ENCODE measurements around the gene CCNK. TPM values are rescaled to one million over a fixed set of nuclear protein-coding genes. Genes with fewer than 3 reads are reported as not detected.

The CCNK gene
- total RNA-seq, 1 experiment from 2014 or later: 69.4 TPM

- Histone ChIP-seq H4K20me1 (ENCODE audit: insufficient read depth, low read depth, low read length) (peaks cover 40% of the 10 kb centered on the region), H3K4me2 (ENCODE audit: low read depth, low read length, poor library complexity, severe bottlenecking) (peak overlapping the region; percentile 72), H3K9me2 (replicated peaks; ENCODE audit: insufficient read depth, low read length) (no peaks in the 10 kb centered on the region), H3K36me3 (ENCODE audit: insufficient read depth, low read length) (0 out of 2 replicates have a peak, but pooled peaks cover 6% of the 10 kb centered on the region), H3K9ac (ENCODE audit: low read length) (peak overlapping the region; percentile 84), H3K27ac (ENCODE audit: low read length) (peak overlapping the region; percentile 29; the same call in 1 of the 2 replicates), H3K4me1 (ENCODE audit: low read length) (peaks cover 68% of the 10 kb centered on the region), H2AFZ (ENCODE audit: low read length) (no peak overlapping the region), H3K4me3 (ENCODE audit: low read length) (peak overlapping the region; percentile 84), H3K9me3 (ENCODE audit: low read length) (no peaks in the 10 kb centered on the region), H3K79me2 (ENCODE audit: low read length) (peaks cover 91% of the 10 kb centered on the region), H3K27me3 (ENCODE audit: low read length) (no peaks in the 10 kb centered on the region)
- DNase-seq: no peak
These were observed 3.1 kb upstream of the CCNK start for GRCh38 chr14:99478128-99478527.

GRCh38 chr14:99479160-99479905 is 1.9 kb upstream of the CCNK start:
- Histone ChIP-seq H3K79me2 (ENCODE audit: low read length) (peaks cover 91% of the 10 kb centered on the region), H4K20me1 (ENCODE audit: insufficient read depth, low read depth, low read length) (peaks cover 46% of the 10 kb centered on the region), H3K9me2 (replicated peaks; ENCODE audit: insufficient read depth, low read length) (no peaks in the 10 kb centered on the region), H3K27me3 (ENCODE audit: low read length) (no peaks in the 10 kb centered on the region), H3K4me2 (ENCODE audit: low read depth, low read length, poor library complexity, severe bottlenecking) (peak overlapping the region; percentile 72), H2AFZ (ENCODE audit: low read length) (no peak overlapping the region), H3K27ac (ENCODE audit: low read length) (peak overlapping the region; percentile 29), H3K4me1 (ENCODE audit: low read length) (peaks cover 68% of the 10 kb centered on the region), H3K9me3 (ENCODE audit: low read length) (no peaks in the 10 kb centered on the region), H3K9ac (ENCODE audit: low read length) (peak overlapping the region; percentile 84), H3K4me3 (ENCODE audit: low read length) (peak overlapping the region; percentile 84), H3K36me3 (ENCODE audit: insufficient read depth, low read length) (0 out of 2 replicates have a peak, but pooled peaks cover 6% of the 10 kb centered on the region)
- peak; percentile 60 for DNase-seq

- Histone ChIP-seq H3K27ac (ENCODE audit: low read length) (peak within 1 kb of the TSS; percentile 55), H3K36me3 (ENCODE audit: insufficient read depth, low read length) (0 out of 2 replicates have a peak, but pooled peaks cover 6% of the 10 kb centered on the region), H3K9me3 (ENCODE audit: low read length) (no peaks in the 10 kb centered on the region), H3K9ac (ENCODE audit: low read length) (peak within 1 kb of the TSS; percentile 91), H4K20me1 (ENCODE audit: insufficient read depth, low read depth, low read length) (peaks cover 52% of the 10 kb centered on the region), H3K4me1 (ENCODE audit: low read length) (peaks cover 68% of the 10 kb centered on the region), H2AFZ (ENCODE audit: low read length) (peak within 1 kb of the TSS; percentile 40; the same call in 1 of the 2 replicates), H3K4me3 (ENCODE audit: low read length) (peak within 1 kb of the TSS; percentile 97), H3K27me3 (ENCODE audit: low read length) (no peaks in the 10 kb centered on the region), H3K79me2 (ENCODE audit: low read length) (peaks cover 91% of the 10 kb centered on the region), H3K9me2 (replicated peaks; ENCODE audit: insufficient read depth, low read length) (no peaks in the 10 kb centered on the region), H3K4me2 (ENCODE audit: low read depth, low read length, poor library complexity, severe bottlenecking) (peak within 1 kb of the TSS; percentile 94)
- DNase-seq: peak; percentile 82
These were observed 1.0 kb upstream of the CCNK start, which contains the start of gene SETD3 for GRCh38 chr14:99479906-99480869. Gene SETD3, minus strand, starts transcription at chr14:99480859. Its CDS starts 15,054 bp downstream, at chr14:99465805.

GRCh38 chr14:99481745-99482099 is 513 bp downstream of the CCNK start:
- peaks cover 68% of the 10 kb centered on the region for H3K4me1 ChIP-seq (ENCODE audit: low read length)
- H3K27me3 ChIP-seq (ENCODE audit: low read length): no peaks in the 10 kb centered on the region
- H3K9me3 ChIP-seq (ENCODE audit: low read length): no peaks in the 10 kb centered on the region
- H3K4me3 ChIP-seq (ENCODE audit: low read length): peak overlapping the region; percentile 97
- peak overlapping the region; percentile 40; the same call in 1 of the 2 replicates for H2AFZ ChIP-seq (ENCODE audit: low read length)
- H3K4me2 ChIP-seq (ENCODE audit: low read depth, low read length, poor library complexity, severe bottlenecking): peak overlapping the region; percentile 94
- H4K20me1 ChIP-seq (ENCODE audit: insufficient read depth, low read depth, low read length): peaks cover 54% of the 10 kb centered on the region
- H3K9me2 ChIP-seq (replicated peaks; ENCODE audit: insufficient read depth, low read length): no peaks in the 10 kb centered on the region
- peak; percentile 74 for DNase-seq
- peaks cover 91% of the 10 kb centered on the region for H3K79me2 ChIP-seq (ENCODE audit: low read length)
- peak overlapping the region; percentile 55 for H3K27ac ChIP-seq (ENCODE audit: low read length)
- no peaks in the 10 kb centered on the region for H3K36me3 ChIP-seq (ENCODE audit: insufficient read depth, low read length)
- H3K9ac ChIP-seq (ENCODE audit: low read length): peak overlapping the region; percentile 91

GRCh38 chr14:99484106-99484505 is 2.9 kb downstream of the CCNK start:
- Histone ChIP-seq H2AFZ (ENCODE audit: low read length) (no peak overlapping the region), H3K36me3 (ENCODE audit: insufficient read depth, low read length) (peaks cover 3% of the 10 kb centered on the region; the same call in 1 of the 2 replicates), H3K4me2 (ENCODE audit: low read depth, low read length, poor library complexity, severe bottlenecking) (peak overlapping the region; percentile 94), H3K4me1 (ENCODE audit: low read length) (peaks cover 70% of the 10 kb centered on the region), H3K9me2 (replicated peaks; ENCODE audit: insufficient read depth, low read length) (no peaks in the 10 kb centered on the region), H3K27me3 (ENCODE audit: low read length) (no peaks in the 10 kb centered on the region), H3K9me3 (ENCODE audit: low read length) (no peaks in the 10 kb centered on the region), H3K9ac (ENCODE audit: low read length) (peak overlapping the region; percentile 91; the same call in 1 of the 2 replicates), H4K20me1 (ENCODE audit: insufficient read depth, low read depth, low read length) (peaks cover 65% of the 10 kb centered on the region), H3K4me3 (ENCODE audit: low read length) (peak overlapping the region; percentile 97), H3K79me2 (ENCODE audit: low read length) (peaks cover 91% of the 10 kb centered on the region), H3K27ac (ENCODE audit: low read length) (peak overlapping the region; percentile 53)
- DNase-seq: no peak

- Histone ChIP-seq H3K4me3 (ENCODE audit: low read length) (no peak overlapping the region), H3K79me2 (ENCODE audit: low read length) (peaks cover 65% of the 10 kb centered on the region), H2AFZ (ENCODE audit: low read length) (no peak overlapping the region), H3K27me3 (ENCODE audit: low read length) (no peaks in the 10 kb centered on the region), H3K9ac (ENCODE audit: low read length) (no peak overlapping the region), H3K36me3 (ENCODE audit: insufficient read depth, low read length) (peaks cover 87% of the 10 kb centered on the region), H3K9me2 (replicated peaks; ENCODE audit: insufficient read depth, low read length) (no peaks in the 10 kb centered on the region), H3K4me1 (ENCODE audit: low read length) (no peaks in the 10 kb centered on the region), H3K4me2 (ENCODE audit: low read depth, low read length, poor library complexity, severe bottlenecking) (no peak overlapping the region), H4K20me1 (ENCODE audit: insufficient read depth, low read depth, low read length) (peaks cover 38% of the 10 kb centered on the region), H3K27ac (ENCODE audit: low read length) (no peak overlapping the region), H3K9me3 (ENCODE audit: low read length) (no peaks in the 10 kb centered on the region)
- no peak for DNase-seq
These were observed 16.1 kb downstream of the CCNK start for GRCh38 chr14:99497341-99497740.

- peaks cover 59% of the 10 kb centered on the region for H3K79me2 ChIP-seq (ENCODE audit: low read length)
- no peak overlapping the region for H2AFZ ChIP-seq (ENCODE audit: low read length)
- H3K36me3 ChIP-seq (ENCODE audit: insufficient read depth, low read length): peaks cover 87% of the 10 kb centered on the region
- H4K20me1 ChIP-seq (ENCODE audit: insufficient read depth, low read depth, low read length): peaks cover 32% of the 10 kb centered on the region
- H3K9me2 ChIP-seq (replicated peaks; ENCODE audit: insufficient read depth, low read length): no peaks in the 10 kb centered on the region
- no peak for DNase-seq
- no peak overlapping the region for H3K4me2 ChIP-seq (ENCODE audit: low read depth, low read length, poor library complexity, severe bottlenecking)
- no peak overlapping the region for H3K9ac ChIP-seq (ENCODE audit: low read length)
- H3K4me3 ChIP-seq (ENCODE audit: low read length): no peak overlapping the region
- H3K27me3 ChIP-seq (ENCODE audit: low read length): no peaks in the 10 kb centered on the region
- H3K27ac ChIP-seq (ENCODE audit: low read length): no peak overlapping the region
- H3K4me1 ChIP-seq (ENCODE audit: low read length): no peaks in the 10 kb centered on the region
- no peaks in the 10 kb centered on the region for H3K9me3 ChIP-seq (ENCODE audit: low read length)
These were observed 16.7 kb downstream of the CCNK start for GRCh38 chr14:99497894-99498293.

Data from Karpas-422 (cell line).